Erythroblast (primary cell): Measurements from ENCODE around the gene JAM3.
A peak's percentile ranks its signal among the peaks of the same experiment; 100 is the strongest.

ENCODE experiments used
- DNase-seq, 2 experiments: peaks; one replicate each; lab custom pipeline; 2025; lab: John Stamatoyannopoulos, UW
- GATA1 ChIP-seq: IDR thresholded peaks from 2 replicates; pipeline ENCODE4 v1.6.1; 2011; ENCODE audit warnings: low read depth, mild to moderate bottlenecking, control low read depth, low read length, moderate library complexity
- POLR2A ChIP-seq: IDR thresholded peaks from 2 replicates; pipeline ENCODE4 v1.6.1; 2011; ENCODE audit warnings: mild to moderate bottlenecking, low read length

Gene JAM3

DNA sequence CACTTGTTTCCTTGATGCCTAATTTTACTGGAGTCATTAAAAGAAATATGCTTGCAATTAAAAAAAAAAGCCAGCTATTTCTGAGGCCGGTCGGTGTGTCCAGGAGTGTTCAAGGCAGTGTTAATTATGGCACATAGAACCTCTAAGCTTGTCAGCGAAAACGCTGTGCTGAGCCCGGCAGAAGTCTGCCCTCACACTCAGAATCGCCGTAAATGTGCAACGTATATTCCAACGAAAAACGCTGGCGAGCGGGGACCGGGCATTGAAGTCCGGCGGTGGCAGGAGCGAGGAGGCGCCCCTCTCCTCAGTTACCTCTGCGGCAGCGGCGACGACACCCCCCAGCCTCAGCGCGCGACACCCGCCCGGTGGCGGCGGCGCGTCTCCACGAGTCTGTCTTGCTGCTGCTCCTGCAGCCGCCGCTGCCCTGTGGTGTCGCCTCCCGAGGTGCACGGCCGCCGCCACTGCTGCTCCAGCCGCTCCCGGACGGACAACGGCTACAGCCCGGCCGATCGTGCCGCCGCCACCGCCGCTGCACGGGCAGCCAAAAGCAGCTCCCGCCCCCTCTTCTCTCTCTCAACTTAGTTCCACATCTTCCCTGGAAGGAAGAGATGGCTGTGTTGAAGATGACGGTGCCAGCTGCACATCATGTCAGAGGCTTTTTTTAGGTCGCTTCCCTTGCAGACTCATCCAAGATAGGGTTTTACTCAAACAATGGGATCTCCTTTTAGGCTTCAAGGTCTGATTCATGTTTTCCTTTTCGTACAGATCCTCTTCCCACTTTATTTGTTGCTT is 56.0 kb downstream of the JAM3 start:
- no peak for DNase-seq

DNA sequence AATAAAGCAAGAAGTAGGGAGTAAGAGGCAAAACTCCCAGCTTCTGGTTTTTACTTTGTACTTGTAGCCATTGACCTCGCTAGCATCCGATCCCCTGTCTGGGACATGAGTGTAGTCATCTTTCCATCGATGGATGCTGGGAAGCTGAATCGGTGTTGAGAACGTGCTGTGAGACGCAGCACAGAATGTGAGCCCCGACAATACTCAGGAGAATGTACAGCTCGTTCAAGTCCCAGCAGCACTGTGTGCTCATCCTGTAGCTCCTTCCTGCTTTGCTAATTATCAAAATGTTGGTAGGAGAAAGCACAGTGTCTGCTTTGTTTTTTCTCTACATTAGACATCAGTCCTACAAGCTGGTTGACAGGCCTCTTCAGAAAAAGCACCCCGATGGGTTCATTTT is 56.6 kb downstream of the JAM3 start:
- DNase-seq, result no peak
- TF ChIP-seq GATA1, result no peak
- TF ChIP-seq POLR2A, result no peak

More for the DNA sequence above, 56.0 kb downstream of the JAM3 start:
- TF ChIP-seq GATA1 (no peak), POLR2A (no peak)

DNA sequence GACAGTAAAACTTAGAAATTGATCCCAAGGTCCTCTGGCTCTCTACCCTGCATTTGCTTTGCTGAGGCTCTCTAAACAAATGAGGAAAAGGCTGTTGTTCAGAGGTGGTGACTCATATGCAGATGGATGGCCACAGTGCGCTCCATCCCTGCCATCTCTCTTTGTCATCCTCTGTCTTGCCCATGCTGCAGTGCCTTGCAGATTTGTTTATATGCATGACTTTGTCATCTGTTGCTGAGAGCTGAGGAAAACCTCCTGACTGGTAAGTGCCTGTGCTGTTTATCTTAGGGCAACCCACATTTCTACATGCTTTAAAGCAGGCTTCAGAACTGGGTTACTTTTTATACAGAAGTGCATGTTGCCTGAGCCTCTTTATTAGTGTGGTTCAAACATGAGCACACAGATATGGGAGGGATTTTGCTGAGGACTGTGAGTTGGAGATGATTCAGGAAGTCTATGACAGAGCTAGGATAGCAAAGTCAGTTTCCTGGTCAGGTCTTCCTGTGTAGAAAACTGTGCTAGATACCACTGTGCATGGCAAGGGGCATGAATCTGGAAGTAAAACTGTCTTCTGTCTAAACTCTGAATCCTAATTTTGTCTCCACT is 57.4 kb downstream of the JAM3 start:
- DNase-seq, result no peak
- TF ChIP-seq POLR2A (no peak), GATA1 (no peak)

DNA sequence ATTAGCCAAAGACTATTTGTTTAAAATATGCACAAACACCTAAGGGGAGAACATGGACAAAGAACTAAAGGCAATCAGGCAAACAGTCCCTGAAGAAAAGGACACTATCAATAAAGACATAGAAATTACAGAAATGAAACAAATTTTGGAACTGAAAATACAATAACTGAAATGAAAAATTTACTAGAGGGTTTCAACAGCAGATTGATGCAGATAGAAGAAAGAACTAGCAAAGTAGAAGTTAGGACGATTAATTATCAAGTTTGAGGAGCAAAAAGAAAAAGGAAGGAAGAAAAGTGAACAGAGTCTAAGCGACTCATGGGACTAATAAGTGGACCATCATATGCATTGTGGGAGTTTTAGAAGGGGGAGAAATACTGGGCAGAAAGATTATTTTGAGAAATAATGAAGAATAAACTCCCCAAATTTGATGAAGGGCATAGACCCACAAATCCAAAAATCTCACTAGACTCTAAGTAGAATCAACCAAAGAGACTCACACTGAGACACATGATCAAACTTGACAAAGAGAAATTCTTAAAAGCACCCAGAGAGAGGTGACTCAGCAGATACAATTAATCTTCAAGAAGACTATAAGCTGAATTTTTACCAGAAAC is 62.9 kb downstream of the JAM3 start:
- TF ChIP-seq POLR2A (no peak), GATA1 (no peak)
- DNase-seq, result no peak

DNA sequence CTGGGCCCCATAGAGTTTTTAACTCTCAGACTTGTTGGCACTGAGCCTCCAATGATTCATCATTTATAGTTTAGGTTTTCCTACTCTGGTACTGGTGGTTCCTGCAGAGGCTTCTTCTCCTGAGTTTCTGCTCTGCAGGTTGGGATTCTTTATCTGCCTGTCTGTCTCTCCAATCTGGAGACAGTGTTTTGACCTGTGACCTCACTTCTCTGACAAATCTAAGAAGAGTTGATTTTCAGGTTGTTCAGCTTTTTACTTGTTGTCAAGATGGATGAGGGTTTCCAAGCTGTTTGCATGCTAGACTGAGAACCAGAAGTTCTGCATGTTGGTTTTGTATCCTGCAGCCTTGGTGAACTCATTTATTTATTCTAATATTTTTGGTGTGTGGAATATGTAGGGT is 63.9 kb downstream of the JAM3 start:
- no peak for TF ChIP-seq POLR2A
- no peak for TF ChIP-seq GATA1
- no peak for DNase-seq

DNA sequence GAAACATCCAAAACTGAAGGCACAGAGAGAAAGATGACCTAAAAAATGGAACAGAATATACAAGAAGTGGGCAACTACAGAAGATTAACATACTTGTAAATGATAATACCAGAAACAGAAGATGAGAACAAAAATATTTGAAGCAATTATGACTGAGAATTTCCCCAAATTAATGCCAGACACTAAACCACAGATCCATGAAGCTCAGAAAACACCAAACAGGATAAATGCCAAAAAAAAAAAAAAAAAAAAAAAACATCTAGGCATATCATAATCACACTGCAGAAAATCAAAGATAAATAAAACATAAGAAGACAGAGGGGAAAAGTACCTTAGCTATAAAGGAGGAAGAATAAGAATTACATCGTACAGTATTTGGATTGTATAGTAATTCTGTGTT is 65.3 kb downstream of the JAM3 start:
- TF ChIP-seq POLR2A (no peak), GATA1 (no peak)
- DNase-seq, result no peak

DNA sequence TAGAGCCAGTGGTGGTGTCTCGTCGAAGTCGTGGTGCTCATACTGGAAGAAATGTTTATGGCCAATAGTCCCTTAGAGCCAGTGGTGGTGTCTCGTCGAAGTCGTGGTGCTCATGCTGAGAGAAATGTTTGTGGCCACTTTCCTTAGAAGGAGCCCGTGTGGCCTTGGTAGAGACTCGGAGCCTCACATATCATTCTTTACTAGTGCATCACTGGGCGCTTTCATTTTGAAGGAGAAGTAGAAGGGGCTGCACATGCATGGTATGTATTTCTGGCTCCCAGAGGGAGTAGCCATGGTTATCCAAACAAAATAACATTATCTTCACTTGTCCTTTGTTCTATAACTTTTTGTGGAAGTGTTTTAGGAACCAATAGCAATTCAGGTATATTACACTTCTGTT is 69.5 kb downstream of the JAM3 start:
- no peak for DNase-seq

DNA sequence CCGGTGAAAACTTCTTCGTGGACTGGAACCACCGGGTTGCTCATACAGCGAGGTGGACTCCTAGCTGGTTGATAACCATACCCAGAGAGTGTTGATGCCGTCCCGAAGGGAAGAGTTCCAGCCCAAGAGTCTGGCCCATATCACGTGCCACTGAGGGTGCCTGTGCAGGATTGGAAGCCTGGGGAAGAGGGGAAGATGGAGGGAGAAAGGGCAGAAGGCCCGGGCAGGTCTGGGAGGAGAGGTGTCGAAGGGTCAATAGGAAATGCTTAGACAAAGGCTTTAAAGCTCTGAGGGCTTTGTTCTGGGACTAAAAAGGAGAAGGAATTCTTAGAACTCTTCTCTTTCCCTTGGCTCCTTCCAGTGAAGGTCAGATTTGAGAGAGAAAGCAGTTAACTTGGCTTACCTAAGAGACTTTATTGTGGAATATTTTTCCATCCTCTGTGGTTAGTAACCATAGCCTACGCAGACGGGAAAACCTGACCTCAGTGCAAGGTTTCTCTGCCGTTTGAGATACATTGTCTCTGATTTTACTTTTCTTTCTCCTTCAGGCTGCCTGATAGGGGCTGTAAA is 70.5 kb downstream of the JAM3 start:
- no peak for DNase-seq
- TF ChIP-seq GATA1, result no peak

More for the DNA sequence above, 69.5 kb downstream of the JAM3 start:
- no peak for TF ChIP-seq GATA1
- TF ChIP-seq POLR2A, result no peak

DNA sequence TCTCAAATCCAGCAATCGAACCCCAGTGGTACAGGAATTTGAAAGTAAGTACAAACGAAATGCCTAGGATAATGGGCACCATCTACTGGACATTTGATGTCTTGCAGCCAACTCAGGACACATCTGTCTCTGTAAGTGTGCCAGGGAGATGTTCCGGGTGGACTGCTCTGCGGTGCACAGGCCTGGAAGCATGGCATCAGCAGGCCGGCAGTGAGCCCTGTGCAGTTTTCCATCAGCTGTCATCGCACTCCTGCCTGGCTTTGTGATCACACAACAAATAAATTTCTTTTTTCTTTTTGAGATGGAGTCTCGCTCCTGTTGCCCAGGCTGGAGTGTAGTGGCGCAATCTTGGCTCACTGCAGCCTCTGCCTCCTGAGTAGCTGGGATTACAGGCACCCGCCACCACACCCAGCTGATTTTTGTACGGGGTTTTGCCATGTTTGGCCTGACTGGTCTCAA is 71.0 kb downstream of the JAM3 start:
- no peak for TF ChIP-seq GATA1
- no peak for TF ChIP-seq POLR2A
- peak; percentile 43 to 52 for DNase-seq

DNA sequence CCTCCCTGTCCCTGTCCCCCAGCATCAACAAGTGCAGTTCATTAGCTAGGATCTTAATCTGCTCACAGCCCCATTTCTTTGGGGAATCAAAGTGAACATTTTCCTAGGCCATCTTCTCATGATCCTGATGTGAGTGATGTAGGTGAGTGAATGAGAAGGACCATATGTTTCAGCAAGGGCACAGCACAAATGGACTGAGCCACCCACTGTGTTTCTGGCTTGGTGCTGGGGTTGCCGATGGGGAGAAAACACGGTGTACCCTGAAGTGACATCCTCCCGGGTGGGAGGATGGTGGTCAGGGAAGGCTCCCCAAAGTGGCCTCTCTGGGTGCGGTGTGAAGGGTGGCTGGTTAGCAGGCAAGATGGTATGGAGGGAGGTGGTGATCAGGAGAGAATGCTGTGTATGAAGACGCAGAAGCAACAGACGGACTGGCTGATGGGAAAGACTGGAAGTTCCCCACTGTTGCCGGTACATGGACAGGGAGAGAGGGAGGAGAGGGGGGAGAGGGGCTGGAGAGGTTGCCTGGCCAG is 72.2 kb downstream of the JAM3 start:
- no peak for DNase-seq
- TF ChIP-seq POLR2A, result no peak
- TF ChIP-seq GATA1, result no peak

DNA sequence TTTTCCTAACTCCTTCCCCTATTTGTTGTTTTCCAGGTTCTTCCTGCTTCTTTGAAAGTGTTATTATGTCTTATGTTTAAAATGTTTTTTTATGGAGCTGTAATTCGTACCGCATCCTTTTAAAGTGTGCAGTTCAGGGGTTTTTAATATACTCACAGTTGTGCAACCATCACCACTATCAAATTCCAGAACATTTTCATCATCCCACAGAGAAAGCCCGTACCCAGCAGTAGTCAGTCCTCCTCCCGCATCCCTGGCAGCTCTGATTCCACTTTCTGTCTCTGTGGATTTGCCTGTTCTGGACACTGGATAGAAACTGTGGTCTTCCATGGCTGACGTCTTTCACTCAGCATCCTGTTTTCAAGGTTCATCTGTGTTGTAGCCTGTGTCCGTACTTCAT is 73.7 kb downstream of the JAM3 start:
- no peak for TF ChIP-seq POLR2A
- TF ChIP-seq GATA1, result no peak
- DNase-seq, result no peak

DNA sequence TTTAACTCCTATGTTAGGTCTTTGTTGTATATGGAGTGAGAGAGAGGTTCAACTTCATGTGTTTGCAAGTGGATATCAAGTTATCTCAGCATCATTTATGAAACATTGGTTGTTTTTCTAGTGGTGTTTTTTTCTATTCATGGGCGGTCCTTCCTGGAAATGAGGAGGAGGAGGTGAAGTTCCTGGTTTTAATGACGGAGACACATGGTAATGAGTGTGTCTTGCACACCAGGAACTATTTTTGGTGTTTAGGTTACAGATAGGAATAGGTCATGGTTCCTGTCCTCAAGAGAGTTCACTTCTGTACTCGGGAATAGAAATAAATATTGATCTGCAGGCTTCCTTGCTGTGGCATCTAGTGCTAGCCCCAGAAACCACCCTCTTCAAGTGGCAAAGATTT is 74.9 kb downstream of the JAM3 start:
- TF ChIP-seq POLR2A (no peak), GATA1 (no peak)
- no peak for DNase-seq

DNA sequence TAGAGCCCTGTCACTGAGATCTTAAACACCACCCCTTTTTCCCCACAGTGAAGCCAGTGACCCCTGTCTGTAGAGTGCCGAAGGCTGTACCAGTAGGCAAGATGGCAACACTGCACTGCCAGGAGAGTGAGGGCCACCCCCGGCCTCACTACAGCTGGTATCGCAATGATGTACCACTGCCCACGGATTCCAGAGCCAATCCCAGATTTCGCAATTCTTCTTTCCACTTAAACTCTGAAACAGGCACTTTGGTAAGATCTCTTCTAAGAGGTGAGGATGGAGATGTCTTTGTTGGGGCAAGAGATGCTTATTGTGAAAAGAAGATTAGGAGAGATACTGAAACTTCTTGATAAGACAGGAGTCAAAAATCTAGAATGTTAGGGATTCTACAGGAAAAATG is 75.9 kb downstream of the JAM3 start:
- DNase-seq, result no peak
- no peak for TF ChIP-seq GATA1
- TF ChIP-seq POLR2A, result no peak

DNA sequence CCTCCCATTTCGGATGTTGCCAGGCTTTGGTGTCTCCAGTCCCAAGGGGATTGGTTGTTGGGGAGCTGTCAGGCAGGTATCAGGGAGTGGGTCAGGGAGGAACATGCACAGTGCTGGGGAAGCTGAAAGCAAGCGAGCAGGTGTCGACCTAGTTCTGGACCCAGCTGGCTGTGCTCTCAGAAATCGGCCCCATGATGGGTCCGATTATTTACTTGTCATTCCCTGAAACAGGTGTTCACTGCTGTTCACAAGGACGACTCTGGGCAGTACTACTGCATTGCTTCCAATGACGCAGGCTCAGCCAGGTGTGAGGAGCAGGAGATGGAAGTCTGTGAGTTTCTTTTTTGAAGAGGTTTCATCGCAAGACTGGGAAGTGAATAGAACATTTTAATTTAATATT is 76.8 kb downstream of the JAM3 start:
- DNase-seq, result no peak
- TF ChIP-seq POLR2A (no peak), GATA1 (no peak)
